Measurements from ENCODE around the gene GPC4. TPM values are rescaled to one million over a fixed set of nuclear protein-coding genes. Genes with fewer than 3 reads are reported as not detected.

GPC4 gene
- total and polyA plus RNA-seq, 9 donors, result 34.1 to 107 (median 92.7) TPM

DNA sequence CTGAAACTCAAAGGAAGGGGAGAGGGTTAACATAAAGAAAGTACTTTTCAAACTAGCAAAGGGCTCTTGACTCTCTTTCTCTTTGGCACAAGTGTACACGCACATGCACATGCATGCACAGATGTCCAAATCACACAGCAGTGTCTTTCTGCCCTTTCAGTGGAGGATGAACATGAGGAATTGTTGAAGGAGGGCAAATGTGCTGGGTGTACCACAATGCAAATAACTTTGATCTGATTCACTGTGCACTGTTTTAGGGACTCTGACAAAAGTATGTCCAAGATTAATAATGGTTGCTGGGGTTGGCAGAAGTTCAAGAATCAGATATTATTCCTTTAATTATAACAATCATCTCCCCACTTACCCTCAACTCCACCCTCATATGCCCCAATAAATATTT lies 93.8 kb downstream of the GPC4 start:
- Histone ChIP-seq H3K4me3 (ENCODE audit: low read length) (no peak overlapping the region), H3K27ac (ENCODE audit: low read length) (no peak overlapping the region), H3K36me3 (ENCODE audit: control insufficient read depth, insufficient read depth, low read length) (no peaks in the 10 kb centered on the region), H3K9me3 (replicated peaks; ENCODE audit: control insufficient read depth, low read depth, low read length) (no peaks in the 10 kb centered on the region), H3K27me3 (ENCODE audit: control insufficient read depth, insufficient read depth, low read length) (peaks cover 13% of the 10 kb centered on the region), H3K4me1 (ENCODE audit: control insufficient read depth, insufficient read depth, low read length) (no peaks in the 10 kb centered on the region)
- no peak for DNase-seq
- no CpG with 5 or more reads among the region's 1 CpG for WGBS (ENCODE audit: insufficient coverage)

DNA sequence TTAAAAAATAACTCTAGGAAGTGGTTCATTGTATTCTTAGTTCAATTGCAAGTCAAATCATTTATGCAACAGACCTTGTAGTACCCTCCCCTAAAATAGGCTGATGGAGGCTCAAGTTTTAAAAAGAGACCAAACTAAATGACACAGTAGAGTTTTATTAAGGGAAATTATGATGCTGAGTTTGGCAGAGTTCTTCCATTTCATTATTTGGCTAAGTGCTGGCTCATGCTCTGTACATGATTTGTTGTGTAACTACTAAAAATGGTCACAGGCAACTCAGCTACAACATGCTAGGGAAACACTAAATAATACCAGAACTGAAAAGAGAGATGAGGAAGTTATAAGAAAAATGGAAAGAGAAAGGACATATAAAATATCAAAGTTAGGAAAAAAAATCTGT lies 101.0 kb downstream of the GPC4 start:
- Histone ChIP-seq H3K27ac (ENCODE audit: low read length) (no peak overlapping the region), H3K27me3 (ENCODE audit: control insufficient read depth, insufficient read depth, low read length) (peaks cover 2% of the 10 kb centered on the region), H3K4me3 (ENCODE audit: low read length) (no peak overlapping the region), H3K9me3 (replicated peaks; ENCODE audit: control insufficient read depth, low read depth, low read length) (no peaks in the 10 kb centered on the region), H3K36me3 (ENCODE audit: control insufficient read depth, insufficient read depth, low read length) (no peaks in the 10 kb centered on the region), H3K4me1 (ENCODE audit: control insufficient read depth, insufficient read depth, low read length) (peaks cover 2% of the 10 kb centered on the region)
- DNase-seq, result peak; percentile 77

DNA sequence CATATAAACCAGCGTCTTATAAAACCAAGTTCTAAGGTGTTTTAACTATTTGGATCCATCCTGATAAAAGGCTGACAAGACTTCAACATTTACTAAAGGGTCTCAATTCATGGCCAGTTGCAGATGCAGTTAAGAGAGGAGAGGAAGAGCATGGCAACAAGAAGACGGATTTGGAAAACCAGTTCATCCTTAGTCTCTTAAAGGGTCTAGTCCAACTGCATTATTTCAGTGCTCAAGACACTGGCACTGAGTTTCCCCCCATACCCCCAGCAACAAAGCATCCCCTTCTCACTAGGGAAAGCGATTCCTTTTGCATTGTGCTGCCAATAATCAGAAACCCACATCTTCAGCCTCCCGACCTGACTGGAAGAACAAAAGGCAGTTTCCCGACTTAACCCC lies 106.8 kb downstream of the GPC4 start:
- H3K27me3 ChIP-seq (ENCODE audit: control insufficient read depth, insufficient read depth, low read length), result peaks cover 17% of the 10 kb centered on the region

DNA sequence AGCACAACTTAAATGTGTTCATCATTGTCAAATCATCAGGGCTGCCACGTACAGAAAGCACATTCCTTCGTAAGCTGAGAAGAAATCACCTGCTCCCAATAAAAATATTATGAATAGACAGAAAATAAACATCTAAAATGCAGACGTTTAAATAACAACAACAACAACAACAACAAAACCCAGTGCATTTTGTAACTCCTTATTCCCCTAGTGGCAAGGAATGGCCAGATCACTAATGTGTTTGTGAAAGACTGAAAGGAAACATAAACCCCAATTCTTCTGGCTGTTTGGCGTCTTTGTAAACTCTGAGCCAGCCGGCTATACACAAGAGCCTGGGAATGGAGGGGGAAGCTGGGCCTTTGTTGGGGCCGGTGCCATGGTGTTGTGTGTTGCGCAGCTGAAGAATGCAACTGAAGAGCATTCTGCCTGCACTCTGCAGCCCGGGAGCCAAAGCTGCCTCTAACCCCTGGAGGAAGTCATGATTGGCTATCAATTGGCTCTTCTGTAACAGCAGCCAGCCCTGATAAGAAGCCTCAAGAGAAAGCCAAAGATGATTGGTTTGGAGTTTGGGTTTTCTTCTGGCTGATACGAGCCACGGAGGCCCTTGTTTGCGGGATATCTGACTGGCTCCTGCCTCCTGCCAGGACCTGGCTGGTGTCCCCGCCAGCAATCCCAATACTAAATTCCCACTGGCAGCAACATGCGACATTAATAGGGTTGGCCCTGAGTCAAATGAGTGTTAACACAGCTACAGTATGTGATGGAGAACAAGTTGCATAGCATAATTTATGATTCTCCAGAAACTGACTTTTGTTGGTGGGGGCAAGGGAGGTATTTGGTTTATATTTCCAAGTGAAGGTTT lies 107.4 kb downstream of the GPC4 start:
- Histone ChIP-seq H3K4me1 (ENCODE audit: control insufficient read depth, insufficient read depth, low read length) (peaks cover 7% of the 10 kb centered on the region), H3K9me3 (replicated peaks; ENCODE audit: control insufficient read depth, low read depth, low read length) (no peaks in the 10 kb centered on the region), H3K27ac (ENCODE audit: low read length) (no peak overlapping the region), H3K4me3 (ENCODE audit: low read length) (no peak overlapping the region), H3K27me3 (ENCODE audit: control insufficient read depth, insufficient read depth, low read length) (peaks cover 15% of the 10 kb centered on the region), H3K36me3 (ENCODE audit: control insufficient read depth, insufficient read depth, low read length) (peaks cover 22% of the 10 kb centered on the region)
- 33% methylated on average over 5 of the region's 13 CpGs for WGBS (ENCODE audit: insufficient coverage)
- peak; percentile 60 for DNase-seq

More for the DNA sequence above, 106.8 kb downstream of the GPC4 start:
- H3K4me1 ChIP-seq (ENCODE audit: control insufficient read depth, insufficient read depth, low read length), result peaks cover 7% of the 10 kb centered on the region
- no peak overlapping the region for H3K4me3 ChIP-seq (ENCODE audit: low read length)
- H3K36me3 ChIP-seq (ENCODE audit: control insufficient read depth, insufficient read depth, low read length), result peaks cover 16% of the 10 kb centered on the region
- no peak overlapping the region for H3K27ac ChIP-seq (ENCODE audit: low read length)
- no CpG with 5 or more reads among the region's 5 CpGs for WGBS (ENCODE audit: insufficient coverage)
- DNase-seq, result no peak
- H3K9me3 ChIP-seq (replicated peaks; ENCODE audit: control insufficient read depth, low read depth, low read length), result no peaks in the 10 kb centered on the region

DNA sequence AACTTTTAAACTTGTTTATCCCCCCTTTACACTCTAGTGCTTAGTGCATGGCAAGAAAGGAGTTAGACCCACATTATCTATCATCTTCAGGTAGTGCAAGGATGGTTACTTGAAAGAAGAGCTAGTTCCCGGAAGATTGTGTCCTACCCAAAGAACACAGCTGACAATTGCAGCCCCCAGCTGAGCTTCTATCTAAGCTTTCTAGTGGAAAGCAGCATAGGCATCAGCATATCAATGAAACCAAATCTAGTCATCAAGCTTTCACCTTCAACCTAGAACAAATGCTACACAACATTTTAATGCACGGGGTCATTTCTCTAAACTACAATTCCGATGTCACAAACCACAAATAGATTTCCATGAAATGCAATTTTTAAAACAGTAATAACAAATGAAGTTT lies 108.2 kb downstream of the GPC4 start:
- no peak for DNase-seq
- H3K27ac ChIP-seq (ENCODE audit: low read length), result no peak overlapping the region
- peaks cover 15% of the 10 kb centered on the region for H3K27me3 ChIP-seq (ENCODE audit: control insufficient read depth, insufficient read depth, low read length)
- H3K36me3 ChIP-seq (ENCODE audit: control insufficient read depth, insufficient read depth, low read length), result peaks cover 22% of the 10 kb centered on the region
- no CpG with 5 or more reads among the region's 3 CpGs for WGBS (ENCODE audit: insufficient coverage)
- no peak overlapping the region for H3K4me3 ChIP-seq (ENCODE audit: low read length)
- peaks cover 7% of the 10 kb centered on the region for H3K4me1 ChIP-seq (ENCODE audit: control insufficient read depth, insufficient read depth, low read length)
- H3K9me3 ChIP-seq (replicated peaks; ENCODE audit: control insufficient read depth, low read depth, low read length), result no peaks in the 10 kb centered on the region

DNA sequence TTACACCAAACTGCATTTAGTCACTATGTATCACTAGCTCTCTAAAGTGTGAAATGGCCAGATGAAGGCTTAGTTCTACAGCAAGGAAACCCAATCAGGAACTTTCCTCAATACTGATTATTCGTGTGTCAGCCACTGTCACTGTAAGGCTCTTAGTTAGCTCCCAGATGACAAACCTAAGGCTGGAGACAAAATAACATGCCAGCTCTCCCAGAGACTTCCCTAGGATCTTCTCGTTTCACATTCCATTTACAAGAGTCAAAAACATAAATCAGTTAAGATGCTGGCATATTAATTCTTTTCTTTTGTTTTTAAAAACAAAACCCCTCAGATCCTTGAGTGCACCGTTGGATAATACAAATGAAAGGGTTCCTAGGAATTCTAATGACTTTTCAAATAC lies 109.0 kb downstream of the GPC4 start:
- no peak overlapping the region for H3K27ac ChIP-seq (ENCODE audit: low read length)
- peaks cover 7% of the 10 kb centered on the region for H3K4me1 ChIP-seq (ENCODE audit: control insufficient read depth, insufficient read depth, low read length)
- DNase-seq, result no peak
- H3K4me3 ChIP-seq (ENCODE audit: low read length), result no peak overlapping the region
- H3K36me3 ChIP-seq (ENCODE audit: control insufficient read depth, insufficient read depth, low read length), result peaks cover 25% of the 10 kb centered on the region
- peaks cover 15% of the 10 kb centered on the region for H3K27me3 ChIP-seq (ENCODE audit: control insufficient read depth, insufficient read depth, low read length)
- WGBS (ENCODE audit: insufficient coverage), result no CpG with 5 or more reads among the region's 3 CpGs
- H3K9me3 ChIP-seq (replicated peaks; ENCODE audit: control insufficient read depth, low read depth, low read length), result no peaks in the 10 kb centered on the region

DNA sequence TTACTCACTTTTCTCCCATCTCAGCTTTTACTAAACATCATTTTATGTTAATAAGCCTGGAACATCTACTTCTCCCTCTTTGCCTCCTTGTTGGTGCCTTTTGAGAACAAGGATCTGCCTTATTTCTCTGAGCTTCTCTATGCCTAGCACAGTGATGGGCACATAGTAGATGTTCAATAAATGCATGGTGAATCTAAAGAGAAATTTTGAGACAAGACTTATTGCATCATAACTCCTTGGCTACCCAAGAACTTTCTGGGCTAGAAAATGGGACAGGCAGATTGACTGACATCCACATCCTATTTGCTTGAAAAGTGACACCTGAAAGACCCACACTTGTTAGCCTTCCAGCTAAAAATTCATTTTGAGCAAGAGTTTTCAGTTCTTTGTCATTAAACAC lies 109.9 kb downstream of the GPC4 start:
- no peak for DNase-seq
- peaks cover 15% of the 10 kb centered on the region for H3K27me3 ChIP-seq (ENCODE audit: control insufficient read depth, insufficient read depth, low read length)
- H3K4me3 ChIP-seq (ENCODE audit: low read length), result no peak overlapping the region
- H3K36me3 ChIP-seq (ENCODE audit: control insufficient read depth, insufficient read depth, low read length), result peaks cover 27% of the 10 kb centered on the region
- no peak overlapping the region for H3K27ac ChIP-seq (ENCODE audit: low read length)
- peaks cover 5% of the 10 kb centered on the region for H3K4me1 ChIP-seq (ENCODE audit: control insufficient read depth, insufficient read depth, low read length)
- no peaks in the 10 kb centered on the region for H3K9me3 ChIP-seq (replicated peaks; ENCODE audit: control insufficient read depth, low read depth, low read length)

DNA sequence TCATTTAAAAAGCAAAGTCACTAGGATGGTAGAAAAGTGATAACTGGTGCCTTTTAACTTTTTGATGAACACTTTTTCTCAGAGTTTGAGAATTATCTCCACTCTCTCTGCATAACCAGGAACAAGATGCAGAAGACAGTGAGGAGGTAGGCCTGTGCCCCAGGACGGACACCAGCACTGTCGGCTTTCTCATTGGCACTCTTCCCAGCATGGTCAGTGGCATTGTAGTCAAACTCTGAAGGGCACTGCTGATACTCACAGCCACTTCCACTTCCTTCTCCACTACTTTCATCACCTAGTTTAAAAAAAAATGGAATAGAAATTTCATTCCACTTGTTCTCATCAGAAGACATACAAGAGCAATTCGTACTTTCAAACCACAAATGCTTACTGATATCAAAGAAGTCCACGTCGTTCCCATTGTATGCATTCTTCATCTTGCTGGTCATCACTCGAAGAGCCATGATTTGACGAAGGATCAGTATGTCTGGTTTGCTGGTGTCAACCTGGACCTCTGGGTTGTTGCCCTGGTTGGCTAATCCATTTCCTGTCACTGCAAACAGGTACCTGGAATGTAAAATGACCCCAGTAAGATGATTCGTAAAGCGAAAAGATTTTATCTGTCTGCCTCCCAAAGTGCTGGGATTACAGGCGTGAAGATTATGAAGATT lies 112.4 kb downstream of the GPC4 start:
- Histone ChIP-seq H3K36me3 (ENCODE audit: control insufficient read depth, insufficient read depth, low read length) (peaks cover 27% of the 10 kb centered on the region), H3K27ac (ENCODE audit: low read length) (no peak overlapping the region), H3K9me3 (replicated peaks; ENCODE audit: control insufficient read depth, low read depth, low read length) (no peaks in the 10 kb centered on the region), H3K4me3 (ENCODE audit: low read length) (no peak overlapping the region), H3K27me3 (ENCODE audit: control insufficient read depth, insufficient read depth, low read length) (peaks cover 9% of the 10 kb centered on the region), H3K4me1 (ENCODE audit: control insufficient read depth, insufficient read depth, low read length) (peaks cover 2% of the 10 kb centered on the region)
- WGBS (ENCODE audit: insufficient coverage), result 83% methylated on average over 2 of the region's 10 CpGs
- DNase-seq, result no peak

DNA sequence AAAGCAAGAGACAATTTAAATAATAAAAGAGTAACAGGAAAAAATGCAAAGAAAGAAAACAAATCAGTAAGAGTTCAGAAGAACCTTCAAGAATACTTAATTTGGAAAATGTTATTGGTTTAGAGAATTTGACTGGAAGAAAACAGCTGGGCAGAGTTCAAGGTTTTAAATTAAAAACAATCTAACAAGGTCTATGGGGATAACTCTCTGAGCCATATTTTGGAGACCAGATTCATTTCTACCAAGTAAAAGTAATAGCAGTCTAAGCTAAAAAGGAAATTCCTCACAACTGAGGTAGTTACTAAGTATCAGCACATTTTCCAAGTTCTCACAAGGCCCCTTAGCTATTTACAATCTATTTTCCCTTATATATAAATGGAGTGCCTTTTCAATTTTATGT lies 114.7 kb downstream of the GPC4 start:
- peaks cover 8% of the 10 kb centered on the region for H3K27me3 ChIP-seq (ENCODE audit: control insufficient read depth, insufficient read depth, low read length)
- peak overlapping the region; percentile 65 for H3K27ac ChIP-seq (ENCODE audit: low read length)
- no peaks in the 10 kb centered on the region for H3K4me1 ChIP-seq (ENCODE audit: control insufficient read depth, insufficient read depth, low read length)
- peaks cover 25% of the 10 kb centered on the region for H3K36me3 ChIP-seq (ENCODE audit: control insufficient read depth, insufficient read depth, low read length)
- H3K4me3 ChIP-seq (ENCODE audit: low read length), result no peak overlapping the region
- peak; percentile 90 for DNase-seq
- H3K9me3 ChIP-seq (replicated peaks; ENCODE audit: control insufficient read depth, low read depth, low read length), result no peaks in the 10 kb centered on the region

DNA sequence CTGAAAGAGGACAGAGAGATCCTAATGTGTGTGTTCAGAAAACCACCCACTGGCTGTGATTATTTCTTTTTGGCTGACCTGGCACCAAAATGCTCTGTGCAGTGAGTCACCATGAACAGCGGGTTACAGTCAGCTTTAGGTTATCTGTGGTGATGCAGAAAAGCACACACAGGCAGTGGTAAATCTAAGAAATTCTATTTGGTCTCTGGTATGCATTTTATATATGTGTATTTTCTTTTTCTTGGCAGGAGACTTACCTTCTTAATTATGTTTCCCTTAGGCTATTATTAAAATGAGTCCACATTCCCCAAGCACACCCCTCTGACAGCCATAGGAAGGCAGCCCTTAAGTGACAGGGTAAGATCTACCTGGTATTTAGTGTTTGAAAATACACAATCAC lies 118.0 kb downstream of the GPC4 start:
- no peaks in the 10 kb centered on the region for H3K9me3 ChIP-seq (replicated peaks; ENCODE audit: control insufficient read depth, low read depth, low read length)
- H3K27me3 ChIP-seq (ENCODE audit: control insufficient read depth, insufficient read depth, low read length), result peaks cover 10% of the 10 kb centered on the region
- DNase-seq, result no peak
- no peak overlapping the region for H3K4me3 ChIP-seq (ENCODE audit: low read length)
- no peak overlapping the region for H3K27ac ChIP-seq (ENCODE audit: low read length)
- peaks cover 5% of the 10 kb centered on the region for H3K36me3 ChIP-seq (ENCODE audit: control insufficient read depth, insufficient read depth, low read length)
- no peaks in the 10 kb centered on the region for H3K4me1 ChIP-seq (ENCODE audit: control insufficient read depth, insufficient read depth, low read length)
- whole genome bisulfite sequencing (ENCODE audit: insufficient coverage), result 60% methylated on average over 1 of the region's 1 CpG
